Activated CD8-positive, alpha-beta T cell treated with anti-CD3 and anti-CD28 coated beads for 36 hours (primary cell): Measurements from ENCODE around the gene DNLZ. TPM values are rescaled to one million over a fixed set of nuclear protein-coding genes. Genes with fewer than 3 reads are reported as not detected.

Source experiments
- ATAC-seq: fragments of 200-7000 bp; cut with Tn5 transposase; one replicate; pipeline ENCODE4 v1.10.0; 2021; ENCODE audit warnings: mild to moderate bottlenecking, moderate library complexity
- CTCF ChIA-PET: fragments of 350-600 bp; sonication (Branson Sonifier 250); formaldehyde crosslinking; loops from one replicate; lab custom pipeline; 2021; ENCODE audit warnings: antibody characterized with exemption; lab: Charles Lee
- POLR2A ChIA-PET: fragments of 350-600 bp; sonication (Branson Sonifier 250); formaldehyde crosslinking; loops from one replicate; lab custom pipeline; 2021; ENCODE audit warnings: antibody characterized with exemption; lab: Charles Lee
- DNase-seq: peaks from one replicate; pipeline ENCODE4 v3.0.0-alpha.2; 2020
- H3K27ac Mint-ChIP-seq: one replicate; pipeline ENCODE4 v1.8.0; 2021; ENCODE audit warnings: mild to moderate bottlenecking, mixed read lengths
- H3K27me3 Mint-ChIP-seq: one replicate; pipeline ENCODE4 v1.8.0; 2021; ENCODE audit warnings: mixed read lengths
- H3K36me3 Mint-ChIP-seq: one replicate; pipeline ENCODE4 v1.8.0; 2021; ENCODE audit warnings: low read depth, mixed read lengths
- H3K4me1 Mint-ChIP-seq: one replicate; pipeline ENCODE4 v1.8.0; 2021; ENCODE audit warnings: low read depth, mixed read lengths
- H3K4me3 Mint-ChIP-seq: one replicate; pipeline ENCODE4 v1.8.0; 2021; ENCODE audit warnings: mild to moderate bottlenecking, moderate library complexity, mixed read lengths
- H3K9me3 Mint-ChIP-seq: one replicate; pipeline ENCODE4 v1.8.0; 2021; ENCODE audit warnings: mixed read lengths
- intact Hi-C: fragments of 100-400 bp; cut with micrococcal nuclease; formaldehyde crosslinking; loops from one replicate; pipeline ENCODE4 v1.10.0; 2022
- total RNA-seq, 2 experiments: library from RNA; stranded (reverse); gene quantifications; one replicate each; pipeline ENCODE4 v1.2.3, GENCODE V29; 2021
- TF ChIP-seq, protein P1 (sequence below): fragments of 200-600 bp; IDR thresholded peaks from one replicate; pipeline ENCODE4 v1.8.0; 2022; ENCODE audit warnings: antibody characterized with exemption, mild to moderate bottlenecking

The DNLZ gene
- total RNA-seq, 2 experiments from 2014 or later = 16.1 to 17.4 TPM

DNA sequence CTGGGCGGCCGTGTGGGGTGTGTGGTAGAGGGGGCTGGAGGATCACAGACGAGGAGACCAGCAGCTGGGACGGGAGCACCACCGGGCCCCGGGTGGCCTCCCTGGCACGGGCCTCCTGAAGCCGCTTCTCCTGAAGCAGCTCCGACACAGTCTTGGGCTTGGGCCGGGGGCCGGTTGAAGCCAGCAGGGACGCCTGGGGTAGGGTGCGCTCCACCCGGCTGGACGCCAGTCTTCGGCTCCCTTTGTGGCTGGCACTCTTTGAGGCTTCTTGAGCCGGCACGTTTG is 15.4 kb upstream of the DNLZ start:
- H3K4me1 Mint-ChIP-seq = peaks cover under 1% of the 10 kb centered on the region
- intact Hi-C loops = no loop called here
- peaks cover 9% of the 10 kb centered on the region for H3K36me3 Mint-ChIP-seq
- no peaks in the 10 kb centered on the region for H3K27me3 Mint-ChIP-seq
- ATAC-seq (no peak), DNase-seq (no peak)
- H3K4me3 Mint-ChIP-seq = no peak overlapping the region
- TF ChIP-seq, protein P1, sequence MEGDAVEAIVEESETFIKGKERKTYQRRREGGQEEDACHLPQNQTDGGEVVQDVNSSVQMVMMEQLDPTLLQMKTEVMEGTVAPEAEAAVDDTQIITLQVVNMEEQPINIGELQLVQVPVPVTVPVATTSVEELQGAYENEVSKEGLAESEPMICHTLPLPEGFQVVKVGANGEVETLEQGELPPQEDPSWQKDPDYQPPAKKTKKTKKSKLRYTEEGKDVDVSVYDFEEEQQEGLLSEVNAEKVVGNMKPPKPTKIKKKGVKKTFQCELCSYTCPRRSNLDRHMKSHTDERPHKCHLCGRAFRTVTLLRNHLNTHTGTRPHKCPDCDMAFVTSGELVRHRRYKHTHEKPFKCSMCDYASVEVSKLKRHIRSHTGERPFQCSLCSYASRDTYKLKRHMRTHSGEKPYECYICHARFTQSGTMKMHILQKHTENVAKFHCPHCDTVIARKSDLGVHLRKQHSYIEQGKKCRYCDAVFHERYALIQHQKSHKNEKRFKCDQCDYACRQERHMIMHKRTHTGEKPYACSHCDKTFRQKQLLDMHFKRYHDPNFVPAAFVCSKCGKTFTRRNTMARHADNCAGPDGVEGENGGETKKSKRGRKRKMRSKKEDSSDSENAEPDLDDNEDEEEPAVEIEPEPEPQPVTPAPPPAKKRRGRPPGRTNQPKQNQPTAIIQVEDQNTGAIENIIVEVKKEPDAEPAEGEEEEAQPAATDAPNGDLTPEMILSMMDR = no peak
- no peak overlapping the region for H3K27ac Mint-ChIP-seq
- H3K9me3 Mint-ChIP-seq = no peaks in the 10 kb centered on the region
- ChIA-PET POLR2A (interaction anchor here (0.9 to 2.1 kb wide), 2 partner anchors 13 to 15 kb away, joined by 4 to 9 read pairs; partner anchors contain the start of gene DNLZ), CTCF (no interaction called here)

DNA sequence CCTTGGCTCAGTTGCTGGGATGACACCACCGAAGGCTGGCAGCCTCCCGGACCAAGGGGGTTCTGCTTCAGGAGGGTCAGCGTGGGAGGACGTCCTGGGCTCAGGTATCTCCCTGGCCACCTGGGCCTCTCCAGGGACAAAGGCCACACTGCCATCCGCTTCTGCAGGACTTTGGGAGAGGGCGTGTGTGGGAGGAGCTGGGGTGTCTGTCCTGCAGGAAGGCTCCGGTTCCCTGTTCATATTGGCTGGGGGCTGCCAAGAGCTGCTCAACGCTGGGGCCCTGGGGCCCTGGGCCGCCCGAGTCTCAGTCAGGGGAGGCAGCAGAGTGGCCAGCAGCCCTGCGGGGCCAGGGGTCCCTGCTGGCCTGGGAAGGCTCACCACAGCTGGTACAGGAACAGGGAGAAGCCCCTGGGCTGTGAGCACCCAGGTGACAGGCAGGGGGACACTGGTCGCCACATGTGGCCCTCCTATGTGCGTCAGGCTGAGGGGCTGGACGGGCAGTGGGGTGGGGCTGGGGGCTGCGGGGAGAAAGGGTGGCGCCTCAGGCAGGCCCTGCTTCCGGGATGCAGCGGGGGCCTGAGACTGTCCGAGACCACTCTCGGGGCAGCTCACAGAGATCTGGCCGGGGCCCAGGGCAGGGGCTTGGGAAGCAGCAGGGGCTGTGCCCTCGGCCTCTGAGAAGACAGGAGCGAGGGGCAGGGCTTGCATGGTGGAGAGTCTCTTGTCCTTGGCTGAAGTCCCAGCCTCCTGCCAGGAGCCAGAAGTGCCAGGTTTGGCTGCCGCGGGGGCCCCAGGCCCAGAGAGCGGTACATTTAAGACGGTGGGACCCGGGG is 14.8 kb upstream of the DNLZ start:
- CTCF ChIA-PET = no interaction called here
- H3K4me1 Mint-ChIP-seq = peaks cover 2% of the 10 kb centered on the region
- intact Hi-C loops = no loop called here

DNA sequence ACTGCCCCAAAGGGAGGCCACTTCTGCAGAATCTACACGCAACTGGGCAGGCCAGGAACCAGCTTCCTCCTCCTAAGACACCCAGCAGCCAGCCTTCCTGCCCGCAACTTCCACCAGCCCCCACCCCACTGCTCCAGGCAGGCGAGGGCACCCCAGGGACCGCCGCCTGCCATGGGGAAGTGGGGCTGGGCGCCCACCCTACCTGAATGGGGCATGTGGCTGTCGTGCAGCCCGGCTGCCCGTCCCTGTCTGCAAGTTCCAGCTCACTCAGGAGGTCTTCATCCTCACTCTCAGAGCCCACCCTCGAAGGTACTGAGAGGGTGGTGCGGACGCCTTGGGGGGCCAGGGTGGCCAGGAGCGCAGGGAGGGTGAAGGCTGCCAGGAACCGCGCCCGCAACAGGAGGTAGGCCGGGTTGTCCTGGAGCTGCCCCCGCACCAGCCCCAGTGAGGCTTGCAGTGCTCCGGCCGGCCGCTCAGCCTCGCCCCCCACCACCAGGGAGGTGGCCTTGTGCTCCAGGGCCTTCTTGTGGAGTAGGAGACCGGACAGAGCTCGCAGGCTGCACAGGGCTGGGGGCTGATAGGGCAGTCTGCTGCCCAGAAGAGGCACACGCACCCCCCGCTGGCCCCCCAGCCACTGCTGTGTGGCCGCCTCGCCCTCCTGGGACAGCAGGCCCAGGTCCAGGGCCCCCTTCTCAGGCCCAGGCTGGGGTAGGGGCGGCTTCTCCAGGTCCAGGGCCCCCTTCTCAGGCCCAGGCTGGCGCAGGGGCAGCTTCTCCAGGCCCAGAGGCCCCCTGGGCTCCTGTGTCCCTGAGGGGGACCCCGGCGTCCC is 14.0 kb upstream of the DNLZ start:
- no peak for ATAC-seq
- peaks cover 8% of the 10 kb centered on the region for H3K4me1 Mint-ChIP-seq
- peaks cover 8% of the 10 kb centered on the region for H3K36me3 Mint-ChIP-seq
- CTCF ChIA-PET = interaction anchor here (1.4 kb wide), 1 partner anchor 14 kb away, joined by 4 read pairs; the partner anchor contains the start of gene DNLZ
- no peak overlapping the region for H3K4me3 Mint-ChIP-seq
- H3K27ac Mint-ChIP-seq = no peak overlapping the region
- H3K9me3 Mint-ChIP-seq = no peaks in the 10 kb centered on the region
- POLR2A ChIA-PET = interaction anchor here (0.9 to 2.1 kb wide), 5 partner anchors 8 to 62 kb away, joined by 3 to 9 read pairs (median 4); partner anchors contain the start of genes DNLZ and INPP5E
- TF ChIP-seq, protein P1 = no peak
- intact Hi-C loops = no loop called here
- no peaks in the 10 kb centered on the region for H3K27me3 Mint-ChIP-seq
- DNase-seq = no peak

More for the DNA sequence above, 14.8 kb upstream of the DNLZ start:
- DNase-seq (no peak), ATAC-seq (no peak)
- Mint-ChIP-seq H3K4me3 (no peak overlapping the region), H3K36me3 (peaks cover 7% of the 10 kb centered on the region), H3K9me3 (no peaks in the 10 kb centered on the region), H3K27ac (no peak overlapping the region), H3K27me3 (no peaks in the 10 kb centered on the region)
- TF ChIP-seq, protein P1 = no peak
- POLR2A ChIA-PET = interaction anchor here (0.6 to 2.1 kb wide), 5 partner anchors 9 to 25 kb away, joined by 3 to 9 read pairs (median 4); partner anchors contain the start of gene DNLZ

DNA sequence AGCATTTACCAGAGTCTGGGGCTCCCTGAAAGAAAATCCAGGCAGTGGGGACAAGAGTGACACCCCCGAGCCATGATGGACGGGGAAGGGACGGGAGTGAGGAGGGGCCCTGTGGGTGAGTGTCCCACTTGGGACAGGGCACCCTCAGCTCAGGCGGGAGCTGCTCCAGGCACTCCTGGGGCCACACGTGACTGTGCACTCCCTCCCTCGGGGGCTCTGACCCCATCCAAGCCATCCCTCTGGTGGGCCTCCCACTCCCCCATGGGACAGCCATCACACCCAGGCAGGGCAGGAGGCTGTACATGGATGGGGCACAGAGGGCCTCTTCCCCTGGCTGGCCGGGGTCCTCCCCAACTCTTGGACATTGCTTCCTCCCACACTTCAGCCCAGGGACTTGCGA is 12.9 kb upstream of the DNLZ start:
- POLR2A ChIA-PET = interaction anchor here (1.0 to 2.1 kb wide), 3 partner anchors 10 to 63 kb away, joined by 3 to 10 read pairs (median 6); partner anchors contain the start of genes DNLZ and INPP5E
- TF ChIP-seq, protein P1 = no peak
- no peak for DNase-seq
- no peak for ATAC-seq
- no peak overlapping the region for H3K4me3 Mint-ChIP-seq
- no peaks in the 10 kb centered on the region for H3K9me3 Mint-ChIP-seq
- H3K27me3 Mint-ChIP-seq = no peaks in the 10 kb centered on the region
- peaks cover 8% of the 10 kb centered on the region for H3K4me1 Mint-ChIP-seq
- no peak overlapping the region for H3K27ac Mint-ChIP-seq
- CTCF ChIA-PET = interaction anchor here (1.4 kb wide), 1 partner anchor 13 kb away, joined by 4 read pairs; the partner anchor contains the start of gene DNLZ
- peaks cover 6% of the 10 kb centered on the region for H3K36me3 Mint-ChIP-seq
- intact Hi-C loops = no loop called here
